HG03575 (cell line): ENCODE data around the gene RPS2.

ENCODE experiments used
- ATAC-seq: cut with Tn5 transposase; IDR thresholded peaks from one replicate; pipeline ENCODE4 v1.9.1; 2021; ENCODE audit not compliant: unreplicated experiment, insufficient number of reproducible peaks, low FRiP score; ENCODE audit errors: extremely low read depth

RPS2 gene

GRCh38 chr16:1984347-1985225 is 20.0 kb upstream of the RPS2 start:
- no peak for ATAC-seq

GRCh38 chr16:1983544-1984346 is 19.1 kb upstream of the RPS2 start, which contains the start of gene GFER:
Gene GFER, plus strand, starts transcription at chr16:1984193. Its CDS starts 26 bp downstream, at chr16:1984219.
- no peak for ATAC-seq

GRCh38 chr16:1982991-1983543 is 18.4 kb upstream of the RPS2 start:
- no peak for ATAC-seq

GRCh38 chr16:1982013-1982433 is 17.4 kb upstream of the RPS2 start:
- no peak for ATAC-seq

GRCh38 chr16:1981398-1981836 is 16.8 kb upstream of the RPS2 start, which contains the start of gene NOXO1:
Gene NOXO1, minus strand, starts transcription at chr16:1981469. Its CDS starts 290 bp downstream, at chr16:1981179.
- no peak for ATAC-seq

- ATAC-seq = no peak
Measured at GRCh38 chr16:1980770-1981087, 16.1 kb upstream of the RPS2 start.

GRCh38 chr16:1980030-1980769 is 15.6 kb upstream of the RPS2 start:
- no peak for ATAC-seq

GRCh38 chr16:1979271-1980029 is 14.8 kb upstream of the RPS2 start:
- no peak for ATAC-seq

GRCh38 chr16:1978476-1979120 is 14.0 kb upstream of the RPS2 start:
- ATAC-seq = no peak

- no peak for ATAC-seq
Measured at GRCh38 chr16:1977875-1978268, 13.2 kb upstream of the RPS2 start.

GRCh38 chr16:1976951-1977874 is 12.6 kb upstream of the RPS2 start:
- ATAC-seq = no peak

- no peak for ATAC-seq
Measured at GRCh38 chr16:1976216-1976520, 11.5 kb upstream of the RPS2 start.

GRCh38 chr16:1975432-1976215 is 11.0 kb upstream of the RPS2 start:
- ATAC-seq = no peak

- ATAC-seq = no peak
Measured at GRCh38 chr16:1974157-1975070, 9.8 kb upstream of the RPS2 start.

- ATAC-seq = no peak
Measured at GRCh38 chr16:1973461-1974156, 9.0 kb upstream of the RPS2 start.
